COR-L47 (cell line): Measurements from ENCODE around the gene TLR6.

ENCODE experiments used
- DNase-seq: peaks from one replicate; lab custom pipeline; 2025; lab: John Stamatoyannopoulos, UW

The TLR6 gene

GRCh38 chr4:38856524-38857337 is at the start of gene TLR6:
Gene TLR6, minus strand, starts transcription at chr4:38856817. Its CDS starts 27,344 bp downstream, at chr4:38829473.
- DNase-seq, result peak; percentile 26

- DNase-seq, result no peak
Observed at GRCh38 chr4:38905652-38906385, 49.2 kb upstream of the TLR6 start.

- no peak for DNase-seq
Observed at GRCh38 chr4:38904682-38905081, 48.1 kb upstream of the TLR6 start.

- DNase-seq, result no peak
Observed at GRCh38 chr4:38904090-38904666, 47.6 kb upstream of the TLR6 start.

GRCh38 chr4:38902695-38903094 is 46.1 kb upstream of the TLR6 start:
- peak; percentile 17 for DNase-seq

GRCh38 chr4:38902221-38902620 is 45.6 kb upstream of the TLR6 start:
- no peak for DNase-seq

- DNase-seq, result no peak
Observed at GRCh38 chr4:38898245-38898644, 41.6 kb upstream of the TLR6 start.

- DNase-seq, result no peak
Observed at GRCh38 chr4:38896940-38897339, 40.3 kb upstream of the TLR6 start.

- DNase-seq, result no peak
Observed at GRCh38 chr4:38894322-38894982, 37.8 kb upstream of the TLR6 start.

- DNase-seq, result no peak
Observed at GRCh38 chr4:38891051-38891983, 34.7 kb upstream of the TLR6 start.

- no peak for DNase-seq
Observed at GRCh38 chr4:38889143-38889542, 32.5 kb upstream of the TLR6 start.

- DNase-seq, result no peak
Observed at GRCh38 chr4:38884254-38884653, 27.6 kb upstream of the TLR6 start.

- DNase-seq, result no peak
Observed at GRCh38 chr4:38876636-38877035, 20.0 kb upstream of the TLR6 start.

GRCh38 chr4:38873290-38873944 is 16.8 kb upstream of the TLR6 start:
- no peak for DNase-seq

GRCh38 chr4:38872620-38873019 is 16.0 kb upstream of the TLR6 start:
- DNase-seq, result no peak

- DNase-seq, result no peak
Observed at GRCh38 chr4:38871593-38871992, 15.0 kb upstream of the TLR6 start.

GRCh38 chr4:38870098-38870808 is 13.6 kb upstream of the TLR6 start:
- no peak for DNase-seq

GRCh38 chr4:38869511-38869910 is 12.9 kb upstream of the TLR6 start:
- no peak for DNase-seq

GRCh38 chr4:38868059-38868960 is 11.7 kb upstream of the TLR6 start:
- no peak for DNase-seq
